GM18951 (cell line): ENCODE results near the gene CELSR2.
"Not testable (repeated sequence)": the region's sequence is repeated elsewhere in the genome, so short reads cannot be mapped to it uniquely, and the experiment has no call there.

ENCODE experiments used
- POLR2A ChIP-seq: IDR thresholded peaks from 4 replicates; pipeline ENCODE4 v1.6.1; 2011; ENCODE audit warnings: mild to moderate bottlenecking; ENCODE audit not compliant: insufficient read length, insufficient read depth; ENCODE audit errors: extremely low read depth
- in situ Hi-C: fragments of 300-500 bp; cut with MboI; formaldehyde crosslinking; loops from one replicate; pipeline ENCODE4 v1.12.0; 2022; ENCODE audit warnings: low sequenced_read_pairs, mixed read lengths, inconsistent platforms; ENCODE audit not compliant: unreplicated experiment

CELSR2 gene

DNA sequence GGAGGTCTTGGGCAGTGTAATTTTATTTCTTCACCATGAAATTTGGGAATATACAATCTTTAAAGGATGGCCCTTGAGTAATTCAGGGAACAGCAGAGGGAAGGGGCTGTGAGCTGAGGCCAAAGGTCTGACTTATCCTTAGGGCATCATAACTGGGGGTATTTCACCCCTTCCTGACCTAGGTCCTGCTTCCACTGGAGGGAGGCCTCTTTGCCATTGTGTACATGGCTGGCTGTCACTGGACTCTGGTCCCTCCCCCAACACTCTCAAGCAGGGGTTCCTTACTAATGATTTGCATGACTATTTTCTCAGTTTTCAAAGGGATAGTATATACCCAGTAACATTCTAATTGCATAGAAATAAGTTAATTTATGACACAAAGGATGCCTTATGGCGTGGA lies 40.8 kb downstream of the CELSR2 start:
- in situ Hi-C loops: no loop called here
- no peak for TF ChIP-seq POLR2A

DNA sequence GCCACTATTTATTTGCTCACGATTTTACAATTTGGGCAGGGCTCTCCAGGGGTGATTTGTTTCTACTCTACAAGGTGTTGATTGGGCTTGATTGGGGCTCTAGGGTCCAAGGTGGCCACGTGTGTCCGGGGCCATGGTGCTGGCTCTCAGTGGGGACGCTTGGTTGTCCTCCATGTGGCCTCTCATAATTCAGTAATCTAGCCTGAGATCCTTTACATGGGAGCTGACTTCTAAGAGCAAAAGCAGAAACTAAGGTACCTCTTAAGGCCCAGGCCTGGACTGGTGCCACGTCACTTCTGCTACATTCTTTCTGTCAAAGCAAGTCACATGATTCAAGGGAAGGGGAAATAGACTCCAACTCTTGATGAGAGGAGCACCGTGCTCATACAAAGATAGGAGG lies 41.7 kb downstream of the CELSR2 start:
- in situ Hi-C loops: no loop called here
- no peak for TF ChIP-seq POLR2A

DNA sequence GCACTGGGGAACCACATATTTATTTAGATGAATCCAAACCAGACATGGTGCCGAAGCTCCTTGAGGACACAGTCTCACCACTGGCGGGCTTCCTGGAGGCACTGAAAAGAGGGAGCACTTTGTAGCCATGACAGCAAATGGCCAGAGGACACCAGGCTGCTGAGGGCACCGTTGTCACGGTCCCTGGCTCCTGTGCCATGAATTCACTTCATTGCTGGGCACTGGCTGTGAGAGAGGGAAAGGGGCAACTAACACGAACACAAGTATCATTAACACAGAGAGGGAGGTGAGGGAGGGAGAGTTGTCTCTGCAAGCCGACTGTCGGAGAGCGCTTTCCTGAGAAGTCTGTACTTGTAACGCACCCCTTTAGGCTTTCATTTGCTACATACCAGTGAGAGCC lies 43.0 kb downstream of the CELSR2 start:
- no peak for TF ChIP-seq POLR2A
- in situ Hi-C loops: no loop called here

DNA sequence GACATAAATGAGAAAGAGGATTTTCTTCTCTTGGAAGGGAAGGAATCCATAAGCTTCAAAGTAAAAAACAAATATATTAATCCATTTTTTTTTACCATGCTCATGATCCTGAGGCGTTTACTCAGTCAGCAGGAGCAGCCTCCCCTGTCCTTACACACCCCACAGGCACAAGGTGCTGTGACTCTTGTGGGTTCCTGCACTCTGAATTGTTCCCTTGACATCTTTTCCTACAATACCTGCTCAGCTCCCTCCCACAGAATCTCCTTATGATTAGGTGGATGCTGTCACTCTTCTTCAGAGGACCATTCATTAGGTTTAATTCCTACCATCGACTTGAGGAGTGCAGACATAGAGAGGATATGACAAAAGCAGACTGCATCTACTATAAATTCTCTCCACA lies 43.7 kb downstream of the CELSR2 start:
- no peak for TF ChIP-seq POLR2A
- in situ Hi-C loops: no loop called here

DNA sequence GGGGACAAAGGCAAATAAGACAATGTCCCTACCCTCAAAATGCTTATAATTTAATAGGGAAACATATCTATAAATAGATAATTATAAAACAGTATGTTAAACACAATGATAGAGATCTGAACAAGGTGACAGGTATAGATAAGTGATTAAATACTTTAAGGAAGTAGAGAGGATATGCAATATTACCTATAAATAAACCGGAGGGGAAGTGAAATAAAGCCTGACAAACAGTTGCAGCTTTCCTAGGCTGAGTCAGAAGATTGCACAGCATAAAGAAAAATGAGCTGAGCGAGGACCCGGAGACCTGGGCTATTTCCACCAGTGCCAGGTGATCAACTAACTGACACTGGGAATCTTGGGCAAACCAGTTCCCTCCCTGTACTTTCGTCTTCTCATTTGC lies 45.1 kb downstream of the CELSR2 start:
- no peak for TF ChIP-seq POLR2A
- in situ Hi-C loops: no loop called here

DNA sequence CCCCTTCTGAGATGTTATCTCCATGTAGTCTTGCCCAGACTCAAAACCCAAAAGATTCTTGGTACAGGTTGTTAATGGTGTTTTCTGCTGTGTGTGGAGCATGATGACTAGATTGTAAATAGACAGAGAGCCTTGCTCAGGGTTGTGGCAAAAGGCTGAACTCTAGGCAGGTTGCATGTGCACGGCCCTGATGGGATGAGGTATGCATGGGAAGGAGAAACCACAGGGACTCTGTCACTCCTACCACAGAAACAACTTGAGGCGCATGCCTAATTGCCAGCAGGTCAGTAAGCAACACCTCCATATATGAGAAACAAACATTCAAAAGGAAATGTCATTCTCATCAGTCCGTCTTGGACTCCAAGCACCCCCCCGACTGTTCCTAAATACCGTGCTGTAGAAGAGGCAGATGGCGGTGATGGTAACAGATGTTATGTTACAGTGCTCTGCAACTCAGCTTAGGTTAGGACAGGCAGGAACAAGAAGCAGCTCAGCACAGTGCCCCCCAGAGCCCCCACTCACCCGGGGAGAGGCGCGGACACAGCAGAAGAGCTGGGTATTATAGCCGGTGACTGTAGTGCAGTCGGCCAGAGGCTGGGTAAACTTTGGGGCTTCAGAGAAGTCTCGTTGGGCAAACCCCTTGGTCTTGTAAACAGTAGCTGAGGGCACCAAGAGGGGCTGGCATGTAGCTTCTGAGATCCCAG lies 46.5 kb downstream of the CELSR2 start:
- TF ChIP-seq POLR2A: no peak
- in situ Hi-C loops: loop anchor here (5.0 kb wide), 1 partner anchor 66 kb away; no protein-coding TSS in a partner anchor

DNA sequence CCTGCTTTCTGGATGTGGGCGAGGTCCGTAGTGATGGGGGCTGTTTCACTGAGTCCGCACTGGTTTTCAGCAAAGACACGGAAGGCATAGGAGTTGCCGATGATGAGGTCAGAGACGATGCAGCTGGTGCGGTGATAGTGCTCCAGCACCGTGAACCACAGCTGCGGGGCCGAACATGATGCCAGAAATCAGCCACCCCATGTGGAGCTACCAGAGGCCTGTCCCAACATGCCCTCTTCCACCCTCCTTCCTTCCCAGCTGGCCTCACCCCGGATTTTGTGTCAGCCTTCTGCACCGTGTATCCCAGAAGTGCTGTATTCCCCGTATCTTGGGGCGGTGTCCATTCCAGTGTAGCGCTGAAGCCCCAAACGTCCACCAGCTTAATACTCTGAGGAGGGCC lies 47.4 kb downstream of the CELSR2 start:
- in situ Hi-C loops: loop anchor here (5.0 kb wide), 1 partner anchor 66 kb away; no protein-coding TSS in a partner anchor
- no peak for TF ChIP-seq POLR2A

DNA sequence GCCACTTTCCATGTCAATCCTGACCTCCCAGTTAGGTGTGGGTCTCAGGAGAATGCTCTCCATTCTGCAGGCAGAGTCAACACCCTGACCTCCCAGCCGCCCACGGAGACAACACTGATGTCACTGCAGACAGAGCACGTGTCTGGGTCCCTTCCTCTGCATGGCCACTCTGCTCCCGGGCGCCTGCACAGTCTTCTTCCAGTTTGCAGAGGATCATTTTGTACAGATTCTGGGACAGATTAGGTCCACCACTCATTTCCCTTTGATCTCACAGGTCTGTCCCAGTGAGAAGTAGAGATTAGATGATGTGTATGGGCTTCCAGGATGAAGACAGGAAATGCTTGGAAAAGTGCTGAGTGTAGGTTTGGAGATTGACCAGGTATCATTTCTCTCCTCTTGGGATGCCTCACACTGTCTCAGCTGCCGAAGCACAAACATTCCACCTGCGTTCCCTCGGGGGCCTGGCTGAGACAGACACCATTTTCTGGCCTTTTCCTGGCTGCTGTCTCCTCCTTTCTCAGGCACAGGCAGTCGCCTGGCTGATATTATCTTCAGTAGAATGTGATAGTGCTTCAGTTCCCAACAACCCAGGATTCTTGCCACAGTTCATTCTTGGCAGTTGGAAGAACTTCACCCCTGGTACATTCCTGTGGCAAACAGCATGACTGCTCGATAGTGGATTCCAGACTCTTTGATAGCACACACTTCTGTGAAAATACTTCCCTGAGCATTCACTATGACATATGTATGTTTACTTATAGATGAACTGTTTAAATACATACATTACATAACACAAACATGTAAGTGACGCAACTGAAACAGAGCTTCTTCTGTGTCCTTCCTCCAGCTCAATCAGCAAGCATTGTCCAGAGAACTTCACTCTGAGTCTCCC lies 49.6 kb downstream of the CELSR2 start:
- no peak for TF ChIP-seq POLR2A
- in situ Hi-C loops: loop anchor here (5.0 kb wide), 1 partner anchor 63 kb away; no protein-coding TSS in a partner anchor

DNA sequence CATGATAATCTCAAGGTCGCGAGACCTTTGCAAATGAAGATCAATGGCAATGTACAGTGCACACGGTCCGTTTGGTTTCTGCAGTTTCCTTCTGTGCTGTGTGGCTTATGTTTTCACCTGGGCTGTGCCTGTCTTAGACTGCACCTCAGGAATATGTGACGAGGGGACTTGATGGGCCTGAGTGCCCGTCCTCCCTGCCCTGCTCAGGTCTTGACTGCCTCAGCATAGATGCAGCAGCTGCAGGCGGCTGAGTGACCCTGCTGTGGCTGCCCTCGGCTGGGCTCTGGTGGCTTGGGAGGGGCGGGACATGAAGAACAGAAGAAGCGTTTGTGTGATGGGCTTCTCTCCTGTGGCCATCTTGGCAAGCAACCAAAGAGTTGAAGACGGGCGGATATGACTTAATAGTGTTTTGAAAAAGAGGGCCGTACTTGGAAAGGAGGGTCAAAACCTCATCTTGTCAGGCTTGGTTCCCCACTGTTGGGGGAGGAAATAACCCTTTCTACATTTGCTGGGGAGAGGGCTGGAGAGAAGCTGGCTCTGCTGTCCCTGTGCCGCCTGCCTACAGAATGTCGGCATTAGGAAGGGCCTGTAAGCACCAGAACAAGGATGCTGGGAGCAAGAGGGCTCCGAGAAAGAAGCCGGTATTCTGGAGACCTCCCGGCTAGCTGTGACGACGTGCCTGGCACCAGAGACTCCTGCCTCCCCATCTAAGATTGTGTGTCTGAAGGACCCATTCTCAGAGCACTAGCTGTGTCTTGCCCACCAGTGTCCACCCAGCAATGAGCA lies 50.4 kb downstream of the CELSR2 start:
- in situ Hi-C loops: loop anchor here (5.0 kb wide), 1 partner anchor 63 kb away; no protein-coding TSS in a partner anchor

DNA sequence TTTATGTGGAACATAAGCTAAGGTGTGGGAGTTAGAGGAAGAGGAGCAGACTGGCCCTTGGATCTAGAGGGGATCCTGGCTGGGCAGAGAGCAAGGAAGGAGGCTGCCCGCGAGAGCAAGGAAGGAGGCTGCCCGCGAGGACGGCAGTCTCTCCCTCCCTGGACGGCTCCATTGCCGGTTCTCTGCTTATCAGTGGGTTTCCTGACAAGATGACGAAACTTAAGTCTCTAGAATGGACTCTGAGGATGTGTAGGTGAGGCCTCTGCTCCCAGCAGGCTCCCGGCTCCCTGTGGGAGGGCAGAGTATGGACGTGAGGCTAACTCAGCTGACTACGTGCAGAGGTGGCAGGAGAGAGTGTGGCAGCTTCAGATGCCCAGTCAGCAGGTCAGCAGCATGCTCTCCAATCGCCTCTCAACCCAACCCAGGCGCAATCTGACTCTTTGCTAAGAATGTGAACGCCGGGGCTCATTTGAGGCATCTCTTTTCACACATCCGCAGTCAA lies 51.4 kb downstream of the CELSR2 start:
- in situ Hi-C loops: no loop called here

More for the DNA sequence above, 50.4 kb downstream of the CELSR2 start:
- no peak for TF ChIP-seq POLR2A

DNA sequence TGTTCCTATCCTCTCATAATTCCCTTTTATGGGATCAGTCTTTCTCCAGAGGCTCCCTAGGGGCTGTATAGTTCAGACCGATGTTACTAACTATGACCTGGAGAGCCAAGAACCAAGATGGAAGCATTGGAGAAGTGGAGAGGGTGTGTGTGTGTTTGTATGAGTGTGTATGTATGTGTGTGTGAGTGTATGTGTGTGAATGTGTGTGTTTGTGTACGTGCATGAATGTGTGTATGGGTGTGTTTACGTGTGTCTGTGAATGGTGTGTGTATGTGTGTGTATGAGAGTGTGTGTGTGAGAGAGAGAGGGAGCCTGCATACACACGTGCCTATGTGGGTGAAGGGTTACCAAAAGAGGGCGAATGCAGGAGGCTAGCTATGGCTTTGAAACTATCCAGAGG lies 52.5 kb downstream of the CELSR2 start:
- in situ Hi-C loops: no loop called here
- TF ChIP-seq POLR2A: no peak

More for the DNA sequence above, 51.4 kb downstream of the CELSR2 start:
- no peak for TF ChIP-seq POLR2A

DNA sequence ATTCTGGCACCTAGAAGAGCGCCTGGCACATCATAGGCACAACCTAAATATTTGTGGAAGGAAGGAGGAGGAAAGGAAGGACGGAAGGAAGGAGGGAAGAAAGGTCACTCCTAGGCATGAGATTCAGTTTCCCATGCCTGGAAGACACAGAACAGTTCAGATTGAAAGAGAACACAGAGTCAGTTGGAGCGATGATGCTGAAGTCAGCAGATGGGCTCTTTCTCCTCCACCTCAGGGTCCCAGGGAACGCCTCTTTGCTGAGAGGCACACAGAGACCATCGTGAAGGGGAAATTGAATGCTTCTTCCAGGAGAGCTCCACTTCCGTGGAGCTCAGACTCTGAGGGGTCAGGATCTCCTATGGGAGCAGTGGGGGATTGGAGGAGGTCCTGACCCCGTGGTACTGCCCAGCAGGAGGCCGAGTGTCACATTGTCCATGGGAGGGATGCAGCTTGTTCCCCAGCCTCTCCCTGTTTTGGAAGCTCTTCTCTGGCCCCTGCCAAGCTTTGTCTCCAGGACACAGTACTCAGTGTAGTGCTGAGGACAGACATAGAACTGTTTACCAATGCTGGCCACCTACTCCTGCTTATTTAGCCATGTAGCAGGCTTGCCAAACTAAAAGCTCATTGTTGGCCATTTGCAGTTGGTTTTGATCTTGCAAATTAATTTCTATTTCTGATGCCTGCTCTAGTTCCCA lies 55.0 kb downstream of the CELSR2 start:
- in situ Hi-C loops: no loop called here
- TF ChIP-seq POLR2A: no peak

DNA sequence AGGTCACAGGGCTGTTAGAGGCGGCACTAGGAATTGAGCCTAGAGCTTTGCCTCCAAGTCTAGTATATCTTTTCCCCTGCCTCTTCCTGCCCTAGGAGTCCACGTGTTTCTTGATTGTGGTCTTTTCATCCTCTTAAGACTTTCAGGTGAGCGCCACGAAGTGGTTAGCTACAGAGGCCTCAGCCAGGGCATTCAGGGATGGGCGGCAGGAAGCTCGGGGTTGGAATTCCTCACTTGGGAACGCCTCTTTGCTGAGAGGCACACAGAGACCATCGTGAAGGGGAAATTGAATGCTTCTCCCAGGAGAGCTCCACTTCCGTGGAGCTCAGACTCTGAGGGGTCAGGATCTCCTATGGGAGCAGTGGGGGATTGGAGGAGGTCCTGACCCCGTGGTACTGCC lies 56.7 kb downstream of the CELSR2 start:
- in situ Hi-C loops: not testable (repeated sequence)
